ENCODE measurements around the gene HSBP1.

HSBP1 gene

GRCh38 chr16:83807710-83808572 lies at the start of gene HSBP1:
TSS of gene HSBP1 (plus strand) at chr16:83807978. CDS start at chr16:83808077, 99 bp downstream.
- peak; percentile 84 to 91 for DNase-seq (ENCODE audit: low read depth in 2 of 2)

GRCh38 chr16:83762141-83762991 lies 45.4 kb upstream of the HSBP1 start:
- DNase-seq (ENCODE audit: low read depth in 2 of 2), result no peak

DNA sequence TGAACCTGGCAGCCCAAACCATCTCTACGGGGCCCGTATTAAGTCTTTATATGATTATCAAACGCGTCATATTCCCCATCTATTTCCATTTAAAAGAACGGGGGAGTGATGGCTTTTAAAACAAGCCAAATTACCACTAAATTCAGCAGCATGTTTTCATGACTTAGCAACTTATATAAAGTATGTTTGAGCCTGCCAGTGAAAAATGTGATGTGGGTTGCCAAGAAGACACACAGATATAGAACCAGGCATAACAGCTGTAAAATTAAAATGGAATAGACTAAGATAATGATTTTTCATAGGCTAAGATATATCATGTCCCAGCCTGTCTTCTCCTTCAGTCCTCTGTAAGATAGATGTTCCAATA lies 44.8 kb upstream of the HSBP1 start:
- DNase-seq (ENCODE audit: low read depth in 2 of 2), result no peak

DNA sequence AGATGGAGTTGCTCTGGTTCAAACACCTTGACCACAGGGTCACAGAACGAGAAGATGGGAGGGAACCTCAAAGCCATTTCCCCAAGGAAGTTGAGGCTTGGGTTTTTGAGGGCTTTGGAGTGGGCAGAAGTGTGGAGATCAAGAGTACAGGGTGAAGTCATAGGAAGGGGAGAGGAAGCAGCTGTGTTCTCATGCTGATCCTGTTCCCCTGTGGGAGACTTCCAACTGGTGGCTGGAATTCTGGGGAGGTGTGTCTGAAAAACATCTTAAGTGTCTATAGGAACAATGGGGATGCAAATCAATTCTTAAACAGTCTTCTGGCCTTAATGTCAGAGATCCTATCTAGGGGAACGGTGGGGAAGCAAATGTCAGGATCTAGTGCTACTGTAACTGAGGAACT lies 38.8 kb upstream of the HSBP1 start:
- DNase-seq (ENCODE audit: low read depth in 2 of 2), result no peak

GRCh38 chr16:83769397-83770008 lies 38.3 kb upstream of the HSBP1 start:
- no peak for DNase-seq (ENCODE audit: low read depth in 2 of 2)

- DNase-seq (ENCODE audit: low read depth in 2 of 2), result no peak
Measured at GRCh38 chr16:83771306-83771942, 36.4 kb upstream of the HSBP1 start.

GRCh38 chr16:83772806-83773205 lies 35.0 kb upstream of the HSBP1 start:
- no peak for DNase-seq (ENCODE audit: low read depth in 2 of 2)

DNA sequence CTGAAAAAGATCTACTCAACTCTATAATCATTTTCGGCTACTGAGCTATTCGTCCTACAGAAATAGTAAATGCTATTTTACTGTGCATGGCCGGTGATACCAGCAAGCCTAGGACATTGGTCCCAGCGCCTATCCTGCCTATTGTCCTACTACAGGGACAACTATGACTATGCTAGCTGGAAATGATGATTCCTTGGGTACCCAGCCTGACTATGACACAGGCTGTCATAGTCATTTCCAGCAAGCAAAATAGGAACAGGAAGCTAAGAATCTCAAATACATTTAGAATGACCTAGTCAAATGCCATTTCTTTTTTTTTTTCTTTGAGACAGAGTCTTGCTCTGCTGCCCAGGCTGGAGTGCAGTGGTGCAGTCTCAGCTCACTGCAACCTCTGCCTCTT lies 33.7 kb upstream of the HSBP1 start:
- DNase-seq (ENCODE audit: low read depth in 2 of 2), result no peak

GRCh38 chr16:83776944-83777343 lies 30.8 kb upstream of the HSBP1 start:
- DNase-seq (ENCODE audit: low read depth in 2 of 2), result no peak

- no peak for DNase-seq (ENCODE audit: low read depth in 2 of 2)
Measured at GRCh38 chr16:83779886-83780285, 27.9 kb upstream of the HSBP1 start.

GRCh38 chr16:83785455-83785854 lies 22.3 kb upstream of the HSBP1 start:
- DNase-seq (ENCODE audit: low read depth in 2 of 2), result no peak

DNA sequence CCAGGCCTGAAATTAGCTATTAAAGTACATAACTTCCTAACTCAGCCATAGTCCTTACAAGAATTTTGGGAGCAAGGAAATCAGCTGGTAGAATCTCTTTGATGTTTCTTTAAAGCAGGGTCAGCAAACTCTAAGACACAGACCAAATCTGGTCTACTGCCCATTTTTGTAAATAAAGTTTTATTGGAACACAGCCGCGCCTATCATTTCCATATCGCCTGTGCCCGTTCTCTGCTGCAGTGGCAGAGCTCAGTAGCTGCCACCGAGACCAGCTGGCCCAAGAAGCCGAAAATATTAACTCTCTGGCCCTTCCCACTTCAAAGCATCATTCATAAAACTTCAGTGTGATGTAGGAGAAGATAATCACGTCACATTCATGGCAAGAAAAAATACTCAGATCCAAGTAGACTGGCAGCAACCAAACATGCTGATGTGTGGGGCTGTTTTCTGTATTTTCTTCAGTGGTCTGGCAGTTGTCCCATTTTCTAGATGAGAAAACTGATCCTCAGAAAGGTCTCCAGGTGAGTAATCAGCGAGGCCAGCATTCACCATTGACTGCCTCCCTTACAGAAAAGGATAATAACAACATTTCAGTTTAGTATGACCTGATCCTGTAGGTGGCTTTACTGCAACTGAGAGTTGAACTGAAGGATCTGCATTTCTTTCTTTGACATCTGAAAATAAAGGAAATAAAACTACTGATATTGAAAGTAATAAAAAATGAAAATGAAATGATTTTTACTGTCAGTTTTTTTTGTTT lies 18.0 kb upstream of the HSBP1 start:
- DNase-seq (ENCODE audit: low read depth in 2 of 2), result no peak

- no peak for DNase-seq (ENCODE audit: low read depth in 2 of 2)
Measured at GRCh38 chr16:83791916-83792315, 15.9 kb upstream of the HSBP1 start.

- DNase-seq (ENCODE audit: low read depth in 2 of 2), result no peak
Measured at GRCh38 chr16:83792391-83792790, 15.4 kb upstream of the HSBP1 start.

GRCh38 chr16:83793179-83793578 lies 14.6 kb upstream of the HSBP1 start:
- DNase-seq (ENCODE audit: low read depth in 2 of 2), result no peak

DNA sequence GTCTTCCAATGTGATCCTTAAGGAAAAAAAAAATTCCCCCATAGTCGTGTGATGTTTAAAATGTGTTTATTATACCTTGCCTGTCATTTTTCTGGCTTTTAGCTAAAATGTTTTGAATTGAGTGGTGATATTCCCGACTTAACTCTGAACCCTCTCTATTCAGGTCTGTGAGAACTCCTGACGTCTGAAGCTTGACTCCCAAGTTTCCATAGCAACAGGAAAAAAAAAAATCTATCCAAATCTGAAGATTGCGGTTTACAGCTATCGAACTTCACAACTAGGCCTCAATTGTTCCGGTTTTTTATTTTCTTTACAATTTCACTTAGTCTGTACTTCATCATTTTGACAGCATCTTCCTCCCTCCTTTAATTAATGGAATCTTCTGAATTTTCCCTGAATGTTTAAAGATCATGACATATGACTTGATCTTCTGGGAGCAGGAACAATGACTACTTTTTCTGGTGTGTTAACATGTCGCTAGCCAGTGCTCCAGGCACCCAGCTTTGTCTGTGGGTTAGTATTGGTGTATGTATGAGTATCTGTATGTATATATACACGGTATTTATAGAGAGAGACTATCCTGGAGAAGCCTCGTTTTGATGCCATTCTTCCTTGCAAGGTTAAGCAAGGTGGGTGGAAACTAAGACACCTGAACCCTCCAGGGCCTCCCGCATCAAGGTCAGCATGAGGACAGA lies 12.8 kb upstream of the HSBP1 start:
- DNase-seq (ENCODE audit: low read depth in 2 of 2), result no peak

DNA sequence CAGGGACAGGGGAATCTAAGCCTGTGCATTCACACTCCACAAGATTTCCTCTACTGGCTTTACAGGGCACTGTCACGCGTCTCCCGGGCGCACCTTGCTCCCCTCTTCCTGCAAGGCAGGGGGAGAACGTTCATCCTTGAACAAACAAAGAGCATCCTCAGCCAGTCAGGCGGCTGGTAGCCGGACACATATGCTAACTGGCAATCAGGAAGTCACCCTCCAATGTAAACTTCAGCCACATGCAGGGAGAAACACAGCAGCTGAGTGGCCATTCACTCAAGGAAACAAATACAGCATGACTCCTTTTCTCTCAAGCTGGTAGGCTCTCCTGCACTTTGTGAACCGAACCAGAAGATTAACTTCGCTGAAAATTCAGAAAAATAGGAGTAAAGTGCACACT lies 10.8 kb upstream of the HSBP1 start:
- DNase-seq (ENCODE audit: low read depth in 2 of 2), result no peak

DNA sequence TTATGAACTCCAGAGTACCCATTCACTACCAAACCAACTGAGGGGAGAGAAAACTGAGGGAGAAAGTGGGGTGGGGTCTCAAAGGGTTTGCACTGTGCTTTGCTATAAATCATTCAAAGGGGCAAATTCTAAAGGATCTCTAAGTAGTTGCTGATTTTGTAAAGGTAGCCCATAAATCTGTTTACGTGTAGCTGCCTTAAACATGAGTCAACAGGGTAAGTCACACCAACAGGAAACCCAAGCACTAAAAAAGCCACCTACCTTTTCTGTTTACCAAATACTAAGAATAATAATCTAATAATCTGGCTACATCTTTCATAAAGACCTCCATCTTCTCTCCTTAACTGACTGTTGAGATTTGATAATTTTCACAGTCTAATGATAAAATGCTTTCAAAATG lies 8.4 kb upstream of the HSBP1 start:
- DNase-seq (ENCODE audit: low read depth in 2 of 2), result no peak

DNA sequence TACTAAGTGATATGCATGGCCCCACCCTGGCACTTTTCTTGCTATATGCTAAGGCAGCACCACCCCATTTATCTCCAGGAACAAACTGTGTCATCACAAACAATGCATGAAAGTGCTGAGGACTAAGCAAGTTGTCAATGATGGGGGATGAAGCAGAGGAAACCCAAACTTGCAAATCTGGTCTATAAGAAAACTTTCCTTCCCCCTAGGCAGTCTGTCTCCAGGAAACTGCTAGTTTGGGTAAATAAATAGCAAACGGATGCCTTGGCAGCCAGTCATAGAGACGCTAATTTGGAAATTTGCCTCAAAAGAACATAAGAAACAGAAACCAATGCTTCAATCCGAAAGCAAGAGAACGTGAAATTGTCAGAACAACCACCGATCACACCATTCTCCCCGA lies 5.6 kb upstream of the HSBP1 start:
- no peak for DNase-seq (ENCODE audit: low read depth in 2 of 2)

- no peak for DNase-seq (ENCODE audit: low read depth in 2 of 2)
Measured at GRCh38 chr16:83802554-83803205, 5.1 kb upstream of the HSBP1 start.

Measured in stimulated activated CD8-positive, alpha-beta memory T cell treated with anti-CD3 and anti-CD28 coated beads, Interleukin-15, amount 100 ng/mL, for 48 hours (primary cell).